ENCODE measurements around the gene COPE.
"Not testable (repeated sequence)": the region's sequence is repeated elsewhere in the genome, so short reads cannot be mapped to it uniquely, and the experiment has no call there.

The COPE gene

GRCh38 chr19:18960370-18960769 lies 41.2 kb upstream of the COPE start:
- Mint-ChIP-seq H3K4me1 (no peaks in the 10 kb centered on the region), H3K27ac (no peak overlapping the region), H3K36me3 (ENCODE audit: low read depth) (no peaks in the 10 kb centered on the region), H3K4me3 (no peak overlapping the region), H3K9me3 (no peaks in the 10 kb centered on the region), H3K27me3 (ENCODE audit: low read depth) (peaks cover 16% of the 10 kb centered on the region)
- TF ChIP-seq CTCF (IDR thresholded peaks at IDR 0.05; ENCODE audit: unreplicated experiment in 3 of 3) = no peak

GRCh38 chr19:18955042-18955441 lies 35.9 kb upstream of the COPE start:
- no peaks in the 10 kb centered on the region for H3K36me3 Mint-ChIP-seq (ENCODE audit: low read depth)
- no peak for TF ChIP-seq CTCF (IDR thresholded peaks at IDR 0.05; ENCODE audit: unreplicated experiment in 3 of 3)
- no peak overlapping the region for H3K27ac Mint-ChIP-seq
- no peak overlapping the region for H3K4me3 Mint-ChIP-seq
- peaks cover 12% of the 10 kb centered on the region for H3K27me3 Mint-ChIP-seq (ENCODE audit: low read depth)
- H3K4me1 Mint-ChIP-seq = no peaks in the 10 kb centered on the region
- no peaks in the 10 kb centered on the region for H3K9me3 Mint-ChIP-seq

GRCh38 chr19:18954094-18954493 lies 34.9 kb upstream of the COPE start:
- Mint-ChIP-seq H3K27me3 (ENCODE audit: low read depth) (peaks cover 12% of the 10 kb centered on the region), H3K9me3 (no peaks in the 10 kb centered on the region), H3K27ac (no peak overlapping the region), H3K4me3 (no peak overlapping the region), H3K36me3 (ENCODE audit: low read depth) (no peaks in the 10 kb centered on the region), H3K4me1 (no peaks in the 10 kb centered on the region)
- no peak for TF ChIP-seq CTCF (IDR thresholded peaks at IDR 0.05; ENCODE audit: unreplicated experiment in 3 of 3)

GRCh38 chr19:18952364-18953003 lies 33.3 kb upstream of the COPE start:
- H3K9me3 Mint-ChIP-seq; H3K4me1 Mint-ChIP-seq; H3K36me3 Mint-ChIP-seq (ENCODE audit: low read depth); H3K27ac Mint-ChIP-seq; H3K4me3 Mint-ChIP-seq: not testable (repeated sequence)
- peaks cover 12% of the 10 kb centered on the region for H3K27me3 Mint-ChIP-seq (ENCODE audit: low read depth)

GRCh38 chr19:18951721-18952281 lies 32.6 kb upstream of the COPE start:
- H3K4me3 Mint-ChIP-seq = no peak overlapping the region
- H3K36me3 Mint-ChIP-seq (ENCODE audit: low read depth) = no peaks in the 10 kb centered on the region
- H3K4me1 Mint-ChIP-seq = no peaks in the 10 kb centered on the region
- no peak overlapping the region for H3K27ac Mint-ChIP-seq
- no peaks in the 10 kb centered on the region for H3K9me3 Mint-ChIP-seq
- peaks cover 12% of the 10 kb centered on the region for H3K27me3 Mint-ChIP-seq (ENCODE audit: low read depth)
- TF ChIP-seq CTCF (IDR thresholded peaks at IDR 0.05; ENCODE audit: unreplicated experiment in 3 of 3) = no peak

- peaks cover 9% of the 10 kb centered on the region for H3K27me3 Mint-ChIP-seq (ENCODE audit: low read depth)
- TF ChIP-seq CTCF (IDR thresholded peaks at IDR 0.05; ENCODE audit: unreplicated experiment in 3 of 3) = no peak
- H3K27ac Mint-ChIP-seq = no peak overlapping the region
- no peak overlapping the region for H3K4me3 Mint-ChIP-seq
- no peaks in the 10 kb centered on the region for H3K9me3 Mint-ChIP-seq
- H3K4me1 Mint-ChIP-seq = no peaks in the 10 kb centered on the region
- peaks cover 5% of the 10 kb centered on the region for H3K36me3 Mint-ChIP-seq (ENCODE audit: low read depth)
Observed at GRCh38 chr19:18949858-18950257, 30.7 kb upstream of the COPE start.
